NB4 (cell line): ENCODE measurements around the gene WDFY4.

Experiments used
- CTCF ChIP-seq: IDR thresholded peaks from one replicate; pipeline ENCODE4 v1.5.1; 2012; ENCODE audit warnings: low read depth, low read length
- MAX ChIP-seq: IDR thresholded peaks from 2 replicates; pipeline ENCODE4 v1.6.1; 2011; ENCODE audit warnings: low read depth, low read length

DNA sequence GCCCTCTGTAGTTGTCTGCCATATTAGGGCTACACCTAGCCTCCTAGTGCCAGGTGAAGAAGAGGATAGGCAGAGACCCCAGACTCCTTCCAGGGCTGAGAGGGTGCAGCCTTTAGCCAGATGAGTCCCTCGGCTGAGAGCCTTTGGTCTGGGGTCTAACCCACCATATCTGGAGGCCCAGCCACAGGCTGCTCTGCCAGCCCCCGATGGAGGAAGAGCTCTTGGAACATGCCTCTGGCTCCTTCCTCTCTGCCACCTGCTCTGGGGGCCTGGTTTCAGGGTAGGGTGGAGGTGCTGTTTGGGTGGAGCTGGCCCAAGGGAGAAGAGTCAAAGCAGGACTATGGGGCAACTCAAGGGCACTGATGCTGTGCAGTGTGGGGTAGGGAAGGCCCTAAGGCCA is 253.6 kb downstream of the WDFY4 start:
- TF ChIP-seq CTCF (no peak), MAX (no peak)
